Esophagus squamous epithelium (tissue), 4 donors: ENCODE results near the gene RAMACL.

ENCODE experiments used
- CTCF ChIP-seq, 6 experiments: fragments of 450-650 bp in 4 of 6; fragments of 200-600 bp in 2 of 6; sonication (generic) in 2 of 6; IDR thresholded peaks; one replicate each; pipeline ENCODE4 v1.5.1; 2016 to 2019; ENCODE audit warnings: antibody characterized with exemption in 6 of 6, mild to moderate bottlenecking in 4 of 6, moderate library complexity in 4 of 6
- POLR2A ChIP-seq, 4 donors: fragments of 450-650 bp; IDR thresholded peaks; one replicate each; pipeline ENCODE4 v1.6.1; 2017; ENCODE audit warnings: antibody characterized with exemption in 4 of 4, mild to moderate bottlenecking in 4 of 4, moderate library complexity in 3 of 4

- no peak for TF ChIP-seq POLR2A (IDR thresholded peaks at IDR 0.05)
- TF ChIP-seq CTCF (IDR thresholded peaks at IDR 0.05), result no peak
These were observed 31.8 kb upstream of the RAMACL start for GRCh38 chr6:166618251-166618650.
